22Rv1 (cell line): ENCODE measurements around the gene KCNK10.

Experiments
- H3K27ac ChIP-seq: fragments of 450-650 bp; 2 replicates; pipeline ENCODE4 v1.5.1; 2017
- ZFX ChIP-seq: fragments of 450-650 bp; IDR thresholded peaks from 2 replicates; pipeline ENCODE4 v1.6.1; 2017; ENCODE audit warnings: antibody characterized with exemption, borderline replicate concordance
- TF ChIP-seq, protein P1 (sequence below): fragments of 450-650 bp; IDR thresholded peaks from 2 replicates; pipeline ENCODE4 v1.5.1; 2017; ENCODE audit warnings: mild to moderate bottlenecking

KCNK10 gene

DNA sequence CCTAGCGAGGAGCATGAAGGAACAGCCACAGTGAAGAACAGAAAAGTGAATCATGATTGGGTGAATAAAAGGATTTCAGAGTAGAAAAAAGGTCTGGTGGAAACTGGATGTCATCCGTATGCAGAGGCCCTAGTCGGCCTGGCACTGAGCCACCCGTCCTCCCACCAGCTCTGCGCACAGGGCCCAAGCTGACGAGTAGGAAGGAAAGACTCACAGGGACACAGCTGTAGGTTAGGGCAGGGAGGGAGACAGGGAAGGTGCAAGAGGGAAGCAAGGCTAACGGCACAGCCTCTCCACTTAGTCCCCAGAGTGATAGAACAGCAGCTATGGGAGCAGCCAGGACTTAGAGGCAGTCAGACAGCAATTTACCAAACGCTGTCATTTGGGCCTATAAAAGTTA is 112.6 kb downstream of the KCNK10 start:
- no peak for TF ChIP-seq ZFX
- TF ChIP-seq, protein P1, sequence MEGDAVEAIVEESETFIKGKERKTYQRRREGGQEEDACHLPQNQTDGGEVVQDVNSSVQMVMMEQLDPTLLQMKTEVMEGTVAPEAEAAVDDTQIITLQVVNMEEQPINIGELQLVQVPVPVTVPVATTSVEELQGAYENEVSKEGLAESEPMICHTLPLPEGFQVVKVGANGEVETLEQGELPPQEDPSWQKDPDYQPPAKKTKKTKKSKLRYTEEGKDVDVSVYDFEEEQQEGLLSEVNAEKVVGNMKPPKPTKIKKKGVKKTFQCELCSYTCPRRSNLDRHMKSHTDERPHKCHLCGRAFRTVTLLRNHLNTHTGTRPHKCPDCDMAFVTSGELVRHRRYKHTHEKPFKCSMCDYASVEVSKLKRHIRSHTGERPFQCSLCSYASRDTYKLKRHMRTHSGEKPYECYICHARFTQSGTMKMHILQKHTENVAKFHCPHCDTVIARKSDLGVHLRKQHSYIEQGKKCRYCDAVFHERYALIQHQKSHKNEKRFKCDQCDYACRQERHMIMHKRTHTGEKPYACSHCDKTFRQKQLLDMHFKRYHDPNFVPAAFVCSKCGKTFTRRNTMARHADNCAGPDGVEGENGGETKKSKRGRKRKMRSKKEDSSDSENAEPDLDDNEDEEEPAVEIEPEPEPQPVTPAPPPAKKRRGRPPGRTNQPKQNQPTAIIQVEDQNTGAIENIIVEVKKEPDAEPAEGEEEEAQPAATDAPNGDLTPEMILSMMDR: no peak
- H3K27ac ChIP-seq: no peak overlapping the region

GRCh38 chr14:88209273-88209672 is 113.8 kb downstream of the KCNK10 start:
- H3K27ac ChIP-seq: no peak overlapping the region
- TF ChIP-seq, protein P1: no peak
- TF ChIP-seq ZFX: no peak

- no peak overlapping the region for H3K27ac ChIP-seq
- no peak for TF ChIP-seq ZFX
- TF ChIP-seq, protein P1: no peak
Measured at GRCh38 chr14:88208858-88209257, 114.2 kb downstream of the KCNK10 start.

DNA sequence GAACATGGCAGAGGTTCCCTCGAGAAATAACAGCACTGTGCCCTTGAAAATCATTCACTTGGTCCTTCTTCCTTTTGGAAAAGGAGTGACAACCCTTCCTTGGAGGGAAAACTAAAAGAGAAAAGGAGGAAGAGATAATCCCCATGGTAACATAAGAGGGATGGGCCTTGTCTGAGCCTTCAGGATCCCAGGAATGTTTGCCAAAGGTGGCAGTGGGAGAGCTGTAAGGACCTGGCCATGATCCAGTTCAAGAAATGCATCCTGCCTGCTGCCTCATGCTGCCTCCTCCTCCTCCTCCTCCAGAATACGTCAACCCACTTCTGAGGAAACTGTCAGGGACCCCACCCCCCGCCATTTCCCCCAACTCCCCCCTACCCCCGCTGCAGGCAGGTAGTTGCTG is 118.8 kb downstream of the KCNK10 start:
- TF ChIP-seq, protein P1: no peak
- TF ChIP-seq ZFX: no peak
- H3K27ac ChIP-seq: no peak overlapping the region

- no peak for TF ChIP-seq ZFX
- TF ChIP-seq, protein P1: no peak
Measured at GRCh38 chr14:88203291-88203690, 119.8 kb downstream of the KCNK10 start.

GRCh38 chr14:88202286-88202685 is 120.8 kb downstream of the KCNK10 start:
- no peak overlapping the region for H3K27ac ChIP-seq
- TF ChIP-seq, protein P1: no peak

More at GRCh38 chr14:88203291-88203690, 119.8 kb downstream of the KCNK10 start:
- H3K27ac ChIP-seq: no peak overlapping the region

DNA sequence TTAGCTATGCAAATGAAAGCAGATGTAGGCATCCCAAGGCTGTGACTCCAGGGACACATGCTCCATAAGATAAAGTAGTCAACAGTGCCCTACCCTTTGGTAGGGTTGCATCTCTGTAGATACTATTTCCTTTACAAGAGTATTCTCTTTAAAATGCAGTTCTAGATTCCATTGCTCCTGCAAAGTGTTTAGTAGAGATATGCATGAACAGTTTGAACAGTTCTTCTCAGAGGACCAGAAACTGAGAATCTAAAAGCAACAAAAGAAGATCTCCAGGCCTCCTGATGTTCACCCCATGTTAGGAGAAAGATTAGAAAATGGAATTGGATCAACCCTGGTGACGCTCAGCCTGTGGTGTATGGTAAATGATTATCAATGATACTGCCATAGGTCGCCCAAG is 121.2 kb downstream of the KCNK10 start:
- TF ChIP-seq, protein P1: no peak
- TF ChIP-seq ZFX: no peak
- H3K27ac ChIP-seq: no peak overlapping the region
